Fibroblast of skin of back (primary cell): ENCODE data around the gene ZNF607. TPM values are rescaled to one million over a fixed set of nuclear protein-coding genes. Genes with fewer than 3 reads are reported as not detected.
"Not testable (repeated sequence)": the region's sequence is repeated elsewhere in the genome, so short reads cannot be mapped to it uniquely, and the experiment has no call there.

Experiments
- DNase-seq: peaks from one replicate; pipeline ENCODE4 v3.0.0-alpha.2; 2013
- polyA plus RNA-seq, 2 experiments: library from polyadenylated mRNA; unstranded; fragments of 120-200 nt; gene quantifications; one replicate each; pipeline ENCODE4 v1.2.1, GENCODE V29; 2013; ENCODE audit not compliant: insufficient read length in 2 of 2

The ZNF607 gene
- 2.3 TPM for polyA plus RNA-seq (2013, experiment 1 of 2; ENCODE audit: insufficient read length)
- 3.0 TPM for polyA plus RNA-seq (2013, experiment 2 of 2; ENCODE audit: insufficient read length)

DNA sequence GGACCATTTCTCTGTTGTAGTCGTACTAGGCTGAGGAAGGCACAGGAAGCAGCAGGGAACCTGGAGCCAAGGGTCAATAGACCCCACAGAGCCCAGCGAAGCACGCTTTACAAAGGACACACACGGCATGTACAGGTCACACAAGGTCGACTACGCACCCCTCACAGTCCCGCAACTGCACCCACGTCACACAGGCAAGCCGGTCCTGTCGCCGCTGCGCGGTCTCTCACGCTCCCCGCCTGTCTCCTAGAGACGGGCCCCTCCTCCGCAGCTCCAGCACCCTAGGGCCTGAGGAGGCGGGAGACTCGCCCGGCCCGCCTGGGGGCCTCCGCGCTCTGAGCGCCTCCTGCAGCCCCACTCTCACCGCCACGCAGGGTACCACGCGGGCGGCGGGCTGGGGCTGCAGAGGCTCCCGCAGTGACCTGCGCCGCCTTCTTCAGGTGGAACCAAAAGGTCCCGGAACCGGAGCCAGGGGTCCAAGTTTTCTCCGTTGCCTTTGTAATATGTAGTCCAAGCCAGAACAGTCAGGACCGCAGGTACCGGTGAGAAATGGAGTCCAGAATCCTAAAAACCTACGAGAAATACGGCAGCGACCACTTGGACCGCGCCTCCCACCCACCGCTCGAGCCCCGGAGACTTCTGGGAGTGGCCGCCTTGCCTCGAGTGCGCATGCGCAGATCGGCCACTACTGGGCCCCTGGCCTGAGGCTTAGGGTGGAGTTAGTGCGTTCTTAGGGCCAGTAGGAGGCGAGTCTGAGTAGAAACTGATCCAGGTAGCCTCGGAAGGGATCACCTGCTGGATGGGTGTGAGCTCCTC is at the start of gene ZNF607:
ZNF607 (minus strand) TSS at position 651 of the 816 bp plus-strand sequence. CDS start 8,143 bp downstream, outside the sequence.
- DNase-seq = peak; percentile 87

DNA sequence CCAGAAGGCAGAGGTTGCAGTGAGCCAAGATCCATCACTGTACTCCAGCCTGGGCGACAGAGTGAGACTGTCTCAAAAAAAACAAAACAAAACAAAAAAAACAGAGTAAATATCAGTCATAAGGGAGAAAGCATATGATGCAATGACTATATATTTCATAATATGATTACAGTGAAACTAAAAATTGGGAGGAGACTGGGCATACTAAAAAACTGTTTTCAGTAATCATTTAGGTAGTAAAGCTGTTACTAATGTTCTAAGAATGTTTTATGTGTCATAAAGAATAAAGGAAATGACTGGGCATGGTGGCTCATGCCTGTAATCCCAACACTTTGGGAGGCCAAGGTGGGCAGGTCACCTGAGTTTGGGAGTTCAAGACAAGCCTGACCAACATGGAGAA is 43.9 kb upstream of the ZNF607 start:
- peak; percentile 6 for DNase-seq

DNA sequence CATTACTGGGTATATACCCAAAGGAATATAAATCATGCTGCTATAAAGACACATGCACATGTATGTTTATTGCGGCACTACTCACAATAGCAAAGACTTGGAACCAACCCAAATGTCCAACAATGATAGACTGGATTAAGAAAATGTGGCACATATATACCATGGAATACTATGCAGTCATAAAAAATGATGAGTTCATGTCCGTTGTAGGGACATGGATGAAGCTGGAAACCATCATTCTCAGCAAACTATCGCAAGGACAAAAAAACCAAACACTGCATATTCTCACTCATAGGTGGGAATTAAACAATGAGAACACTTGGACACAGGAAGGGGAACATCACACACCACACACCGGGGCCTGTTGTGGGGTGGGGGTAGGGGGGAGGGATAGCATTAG is 38.1 kb upstream of the ZNF607 start:
- not testable (repeated sequence) for DNase-seq

DNA sequence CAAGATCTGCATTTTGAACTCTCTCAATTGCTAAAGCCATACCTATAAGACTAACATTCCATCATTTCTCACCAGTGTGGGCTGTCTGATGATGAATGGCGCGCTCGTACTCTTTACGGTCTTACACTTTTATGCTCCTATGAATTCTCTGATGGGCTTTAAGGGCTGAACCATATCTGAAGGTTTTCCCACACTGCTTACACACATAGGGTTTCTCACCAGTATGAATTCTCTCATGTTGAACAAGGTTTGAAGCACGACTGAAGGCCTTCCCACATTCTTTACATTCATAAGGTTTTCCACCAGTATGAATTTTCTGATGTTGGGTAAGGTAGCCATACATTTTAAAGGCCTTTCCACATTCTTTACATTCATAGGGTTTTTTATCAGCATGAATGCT is 18.8 kb upstream of the ZNF607 start:
- DNase-seq = no peak

DNA sequence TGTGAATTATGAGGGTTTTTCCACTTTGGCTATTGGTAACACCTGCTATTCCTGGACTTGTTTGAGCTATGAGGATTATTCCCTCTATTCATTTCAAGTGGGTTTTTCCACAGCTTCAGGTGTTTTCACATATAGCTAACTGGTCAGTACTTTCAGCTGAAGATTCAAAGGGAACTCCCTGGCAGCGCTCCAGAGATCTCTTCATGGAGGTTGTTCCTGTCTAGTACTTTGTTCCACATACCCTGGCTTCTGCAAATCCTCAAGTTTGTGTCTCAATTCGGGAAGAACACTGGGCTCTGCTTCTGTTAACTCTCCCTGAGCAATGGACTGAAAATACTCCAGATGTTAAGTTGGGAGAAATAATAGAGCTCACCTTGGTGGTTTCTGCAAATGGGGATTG is 5.6 kb upstream of the ZNF607 start:
- no peak for DNase-seq

DNA sequence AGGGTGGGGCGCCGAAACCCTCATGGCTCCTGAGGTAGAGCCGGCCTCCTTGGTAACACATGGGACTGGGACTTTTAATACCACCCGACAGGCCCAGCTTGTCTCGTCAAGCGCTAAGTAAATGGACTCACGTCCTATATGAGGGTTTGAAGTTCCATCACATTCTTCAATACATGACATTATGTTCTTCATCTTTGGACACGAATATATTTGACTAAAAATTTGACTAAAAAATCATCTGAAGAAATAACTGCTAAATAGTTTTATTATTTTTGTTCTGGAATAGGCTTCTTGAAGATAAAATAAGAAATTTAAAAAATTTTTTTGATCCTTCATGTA is 335 bp upstream of the ZNF607 start:
- no peak for DNase-seq

DNA sequence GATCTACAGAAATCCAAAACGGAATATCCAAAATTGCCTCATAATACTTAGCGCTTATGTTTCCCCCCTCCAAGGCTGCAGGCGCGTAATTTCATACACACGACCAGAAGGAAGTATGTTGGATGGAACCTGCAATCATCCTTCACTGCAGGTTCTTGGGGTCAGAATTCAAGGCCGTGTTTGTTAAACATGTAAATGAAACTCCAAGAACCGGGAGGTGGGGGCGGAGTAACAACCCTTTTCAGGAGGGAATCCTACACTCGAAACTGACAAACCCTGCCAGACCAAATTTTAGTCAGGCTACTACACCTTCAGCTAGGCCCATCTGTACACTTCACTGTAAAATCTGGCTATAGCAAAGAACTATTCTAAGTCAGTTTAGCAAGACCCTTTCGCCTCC is 1.3 kb downstream of the ZNF607 start:
- DNase-seq = no peak

DNA sequence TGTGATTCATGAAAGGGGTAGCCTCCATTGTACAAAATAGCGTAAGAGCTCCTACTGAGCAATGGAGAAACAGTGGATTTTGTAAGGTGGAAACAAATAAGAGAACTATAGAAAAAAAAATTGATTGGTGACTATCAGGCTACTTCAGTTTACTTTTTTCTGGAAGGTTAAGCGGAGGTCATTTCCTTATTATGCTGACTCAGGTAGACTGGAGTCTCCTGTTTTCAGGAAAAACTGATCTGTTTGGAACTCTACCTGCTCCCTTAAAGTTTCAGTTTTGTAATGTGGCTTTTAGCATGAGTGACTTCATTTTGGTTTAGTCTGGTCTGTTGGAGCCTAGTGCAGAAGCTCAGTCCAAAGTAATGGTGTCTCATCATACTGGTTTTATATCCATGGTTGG is 3.4 kb downstream of the ZNF607 start:
- DNase-seq = no peak

DNA sequence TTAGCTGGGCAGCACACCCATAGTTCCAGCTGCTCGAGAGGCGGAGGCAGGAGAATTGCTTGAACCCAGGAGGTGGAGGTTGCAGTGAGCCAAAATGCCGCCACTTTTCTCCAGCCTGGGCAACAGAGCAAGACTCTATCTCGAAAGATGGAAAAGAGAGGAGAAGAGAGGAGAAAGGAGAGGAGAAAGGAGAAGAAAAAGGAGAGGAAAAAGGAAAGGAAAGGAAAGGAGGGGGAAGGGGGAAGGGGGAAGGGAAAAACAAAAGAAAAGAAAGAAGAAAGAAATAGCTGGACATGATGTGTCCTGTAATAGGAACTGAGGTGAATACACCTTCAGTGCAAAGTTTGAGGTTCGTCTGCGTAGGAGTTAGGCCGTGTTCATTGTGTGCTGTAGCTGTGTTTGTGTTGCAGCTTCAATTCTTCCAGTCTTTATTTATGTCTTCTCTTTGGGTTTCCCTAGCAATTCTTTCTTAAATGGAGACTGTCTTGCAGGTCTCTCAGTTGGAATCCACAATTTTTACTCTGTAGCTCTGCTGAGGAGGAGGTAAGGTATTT is 13.4 kb downstream of the ZNF607 start:
- no peak for DNase-seq

DNA sequence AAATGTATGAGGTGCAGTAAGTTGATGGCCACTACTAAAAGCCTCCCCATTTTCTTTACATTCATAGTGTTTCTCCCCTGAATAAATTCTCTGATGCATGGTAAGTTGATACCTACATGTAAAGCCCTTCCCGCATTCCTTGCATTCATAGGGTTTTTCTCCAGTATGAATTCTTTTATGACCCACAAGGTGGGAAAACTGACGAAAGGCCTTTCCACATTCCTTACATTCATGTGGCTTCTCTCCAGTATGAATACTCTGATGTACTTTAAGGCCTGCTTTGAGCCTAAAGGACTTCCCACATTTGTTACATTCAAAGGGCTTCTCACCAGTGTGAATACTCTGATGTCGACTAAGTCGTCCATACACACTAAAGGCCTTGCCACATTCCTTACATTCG is 20.5 kb downstream of the ZNF607 start:
- peak; percentile 34 for DNase-seq

DNA sequence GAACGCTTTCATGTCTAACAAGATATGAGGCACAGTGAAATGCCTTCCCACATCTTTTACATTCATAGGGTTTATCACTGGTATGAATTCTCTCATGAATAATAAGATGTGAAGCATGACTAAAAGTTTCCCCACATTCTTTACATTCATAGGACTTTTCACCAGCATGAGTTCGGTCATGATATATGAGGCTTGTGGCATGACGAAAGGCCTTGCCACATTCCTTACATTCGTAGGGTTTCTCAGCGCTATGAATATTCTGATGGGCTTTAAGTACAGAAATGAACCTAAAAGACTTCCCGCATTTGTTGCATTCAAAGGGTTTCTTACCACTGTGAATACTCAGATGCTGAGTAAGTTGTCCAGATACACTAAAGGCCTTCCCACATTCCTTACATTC is 21.3 kb downstream of the ZNF607 start:
- DNase-seq = peak; percentile 48

DNA sequence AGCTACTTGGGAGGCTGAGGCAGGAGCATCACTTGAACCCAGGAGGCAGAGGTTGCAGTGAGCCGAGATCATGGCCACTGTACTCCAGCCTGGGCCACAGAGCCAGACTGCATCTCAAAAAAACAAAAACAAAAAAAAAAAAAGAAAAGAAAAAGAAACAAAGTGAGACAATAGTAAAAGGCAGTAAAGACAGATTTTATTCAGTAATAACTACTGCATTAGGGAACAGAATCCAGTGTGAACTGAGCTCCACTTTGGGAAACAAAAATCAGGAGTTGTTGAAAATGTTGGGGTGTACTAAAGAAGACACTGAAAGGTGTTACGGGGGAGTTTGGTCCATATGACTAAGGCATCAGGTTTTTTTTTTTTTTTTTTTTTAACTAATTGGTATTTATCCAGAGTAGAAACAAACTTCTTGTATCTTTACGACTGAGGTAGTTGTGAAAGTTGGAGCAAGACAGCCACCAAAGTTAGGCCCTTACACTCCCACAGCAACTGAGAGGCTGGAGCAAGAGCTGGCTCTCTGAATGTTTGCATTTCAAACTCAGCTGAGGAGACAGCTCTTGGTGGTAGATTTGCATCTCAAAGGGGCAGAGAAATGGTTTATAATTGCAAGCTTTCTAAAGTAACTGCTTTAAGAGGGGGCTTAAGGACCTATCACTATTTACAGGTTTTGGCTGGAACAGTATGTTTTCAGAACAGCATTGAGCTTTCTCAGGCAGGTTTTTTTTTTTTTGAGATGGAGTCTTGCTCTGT is 24.2 kb downstream of the ZNF607 start:
- no peak for DNase-seq

DNA sequence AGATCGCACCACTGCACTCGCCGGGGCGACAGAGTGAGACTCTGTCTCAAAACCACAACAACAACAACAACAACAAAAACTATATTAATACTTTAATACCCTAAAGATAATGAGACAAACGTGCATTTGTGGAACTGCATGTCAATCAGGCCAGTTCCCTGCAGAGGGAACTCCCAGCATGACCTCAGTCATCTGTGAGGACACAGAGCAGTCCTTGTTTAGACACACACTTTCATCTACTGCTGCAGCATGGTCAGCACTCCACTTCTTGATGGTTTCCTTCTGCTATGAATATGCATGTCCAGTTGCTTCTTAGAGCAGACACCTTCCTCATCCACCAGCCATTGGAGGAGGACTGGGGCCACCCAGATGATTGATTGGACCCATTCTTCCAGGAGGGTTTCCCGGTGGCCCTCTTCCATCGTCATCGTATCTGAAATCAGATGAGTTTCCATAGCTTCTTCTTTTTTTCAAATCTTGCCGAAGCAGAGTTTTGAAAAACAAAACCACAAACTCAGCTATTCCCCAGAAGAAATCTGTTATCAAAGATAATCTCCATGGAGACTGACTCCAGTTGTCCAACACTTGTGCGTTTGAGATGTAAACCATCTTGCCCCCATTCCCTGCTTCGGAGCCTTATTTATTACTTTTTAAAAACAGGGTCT is 26.5 kb downstream of the ZNF607 start:
- DNase-seq = no peak

DNA sequence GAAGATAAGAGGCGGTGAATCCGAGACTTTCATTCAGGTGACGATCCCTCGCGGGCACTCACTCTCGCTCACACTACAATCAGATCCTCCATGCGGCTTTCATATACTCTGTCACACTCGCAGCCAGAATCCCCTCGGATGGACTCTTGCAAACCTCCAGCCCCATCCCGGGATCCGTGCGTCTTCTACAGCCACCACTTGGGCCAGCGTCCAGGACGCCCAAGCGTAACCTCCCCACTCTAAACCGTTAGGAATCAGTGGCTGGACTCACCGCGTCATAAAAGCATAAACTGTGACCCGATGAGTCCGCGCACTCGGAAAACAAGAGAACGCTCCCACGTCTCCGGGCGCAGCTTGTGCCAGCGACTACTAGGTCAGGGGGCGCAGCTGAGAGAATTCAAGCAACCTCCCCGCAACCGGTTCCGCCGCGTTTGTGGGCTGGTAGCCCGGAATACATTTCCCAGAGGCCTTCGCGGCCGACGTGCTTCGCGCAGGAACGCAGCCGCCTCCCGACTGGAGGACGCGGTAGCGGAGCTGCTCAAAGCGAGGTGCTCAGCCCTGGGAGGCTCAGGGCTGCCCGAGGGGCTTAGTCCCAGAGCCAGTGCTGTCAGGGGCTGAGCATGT is 27.6 kb downstream of the ZNF607 start:
- peak; percentile 81 for DNase-seq

DNA sequence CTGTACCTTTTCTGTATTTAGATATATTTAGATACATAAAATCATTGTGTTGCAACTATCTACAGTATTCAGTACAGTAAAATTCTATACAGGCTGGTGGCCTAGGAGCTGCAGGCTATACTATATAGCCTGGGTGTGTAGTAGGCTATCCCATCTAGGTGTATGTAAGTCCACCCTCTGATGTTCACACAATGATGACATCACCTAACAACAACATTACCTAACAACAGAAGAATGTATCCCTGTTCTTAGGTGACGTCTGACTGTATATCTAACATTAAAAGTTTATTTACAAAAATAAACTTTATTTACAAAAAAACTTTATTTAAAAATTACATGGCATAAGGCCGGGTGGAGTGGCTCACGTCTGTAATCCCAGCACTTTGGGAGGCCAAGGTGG is 36.0 kb downstream of the ZNF607 start:
- DNase-seq = no peak

DNA sequence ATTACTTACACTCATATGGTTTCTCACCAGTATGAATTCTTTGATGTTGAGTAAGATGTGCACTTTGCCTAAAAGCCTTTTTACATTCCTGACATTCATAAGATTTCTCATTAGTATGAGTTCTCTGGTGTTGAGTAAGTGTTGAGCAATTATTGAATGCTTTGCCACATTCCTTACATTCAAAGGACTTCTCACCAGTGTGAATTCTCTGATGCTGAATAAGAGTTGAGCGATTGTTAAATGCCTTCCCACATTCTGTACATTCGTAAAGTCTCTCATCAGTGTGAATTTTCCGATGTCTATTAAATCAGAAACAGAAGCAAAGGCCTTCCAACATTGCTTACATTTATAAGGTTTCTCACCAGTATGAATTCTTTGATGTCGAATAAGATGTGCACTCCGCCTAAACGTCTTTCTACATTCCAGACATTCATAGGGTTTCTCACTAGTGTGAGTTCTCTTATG is 50.1 kb downstream of the ZNF607 start:
- no peak for DNase-seq

DNA sequence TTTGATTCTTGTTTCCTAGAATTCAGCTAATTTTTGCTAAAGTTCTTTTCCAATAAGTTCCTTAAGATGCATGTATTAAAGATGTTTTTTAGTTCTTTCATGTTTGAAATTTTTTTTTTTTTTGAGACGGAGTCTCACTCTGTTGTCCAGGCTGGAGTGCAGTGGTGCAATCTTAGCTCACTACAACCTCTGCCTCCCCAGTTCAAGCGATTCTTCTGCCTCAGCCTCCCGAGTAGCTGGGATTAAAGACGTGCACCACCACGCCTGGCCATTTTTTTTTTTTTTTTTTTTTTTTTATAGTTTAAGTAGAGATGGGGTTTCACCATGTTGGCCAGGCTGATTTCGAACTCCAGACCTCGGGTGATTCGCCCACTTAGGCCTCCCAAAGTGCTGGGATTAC is 62.4 kb downstream of the ZNF607 start:
- DNase-seq = not testable (repeated sequence)

DNA sequence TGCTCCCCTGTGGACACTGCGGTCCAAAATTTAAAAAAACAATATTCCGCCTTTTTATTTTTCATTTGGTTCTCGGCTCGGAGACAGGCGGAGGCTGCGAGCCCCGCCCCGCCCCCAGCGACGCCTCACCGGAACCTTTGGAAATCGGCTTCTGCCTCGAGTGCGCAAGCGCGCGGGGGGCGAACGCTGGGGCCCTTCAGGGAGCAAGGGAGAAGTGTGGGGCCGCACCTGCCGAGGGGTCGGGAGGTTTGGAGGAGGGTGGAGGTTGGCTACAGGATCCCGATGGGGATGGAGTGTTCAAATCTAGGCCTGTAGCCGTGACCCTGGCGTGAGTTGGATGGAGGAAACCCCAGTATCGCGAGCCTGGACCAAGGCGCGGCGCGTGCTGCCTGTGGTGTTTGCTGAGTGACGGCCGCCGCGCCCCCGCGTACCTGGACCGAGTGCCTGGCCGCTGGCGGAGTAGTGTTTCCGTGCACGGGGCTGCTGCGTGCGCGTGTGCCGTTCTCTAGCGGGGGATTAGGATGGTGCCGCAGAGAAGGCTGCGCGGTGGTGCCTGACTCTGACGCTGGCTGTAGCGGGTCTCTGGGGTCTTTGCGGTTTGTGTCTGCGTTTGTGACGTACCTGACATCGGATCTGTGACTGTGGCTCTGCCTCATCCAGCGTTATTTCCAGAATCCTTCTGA is 63.7 kb downstream of the ZNF607 start:
- DNase-seq = peak; percentile 77

DNA sequence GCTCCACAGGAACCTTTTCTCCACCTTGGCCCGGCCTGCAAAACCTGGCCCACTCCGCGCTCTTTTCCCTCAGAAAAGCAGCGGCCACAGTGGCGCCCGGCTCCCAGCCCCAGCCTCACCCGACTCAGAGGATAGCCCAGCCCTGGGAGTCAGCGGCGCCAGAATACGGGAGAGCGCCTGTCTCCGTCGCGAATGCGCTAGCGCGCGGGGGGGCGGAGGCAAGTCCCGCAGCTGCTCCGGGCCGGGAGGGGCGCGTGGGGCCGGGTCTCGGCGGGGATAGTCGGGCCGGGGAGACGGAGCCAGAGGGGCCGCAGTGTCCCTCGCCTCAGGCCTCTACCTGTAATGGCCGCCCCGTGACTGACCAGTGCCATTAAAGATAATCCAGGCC is 64.3 kb downstream of the ZNF607 start, which contains the start of gene ZFP30:
ZFP30 (minus strand) TSS at position 165 of the 388 bp plus-strand sequence. CDS start 7,643 bp downstream, outside the sequence.
- DNase-seq = peak; percentile 85

DNA sequence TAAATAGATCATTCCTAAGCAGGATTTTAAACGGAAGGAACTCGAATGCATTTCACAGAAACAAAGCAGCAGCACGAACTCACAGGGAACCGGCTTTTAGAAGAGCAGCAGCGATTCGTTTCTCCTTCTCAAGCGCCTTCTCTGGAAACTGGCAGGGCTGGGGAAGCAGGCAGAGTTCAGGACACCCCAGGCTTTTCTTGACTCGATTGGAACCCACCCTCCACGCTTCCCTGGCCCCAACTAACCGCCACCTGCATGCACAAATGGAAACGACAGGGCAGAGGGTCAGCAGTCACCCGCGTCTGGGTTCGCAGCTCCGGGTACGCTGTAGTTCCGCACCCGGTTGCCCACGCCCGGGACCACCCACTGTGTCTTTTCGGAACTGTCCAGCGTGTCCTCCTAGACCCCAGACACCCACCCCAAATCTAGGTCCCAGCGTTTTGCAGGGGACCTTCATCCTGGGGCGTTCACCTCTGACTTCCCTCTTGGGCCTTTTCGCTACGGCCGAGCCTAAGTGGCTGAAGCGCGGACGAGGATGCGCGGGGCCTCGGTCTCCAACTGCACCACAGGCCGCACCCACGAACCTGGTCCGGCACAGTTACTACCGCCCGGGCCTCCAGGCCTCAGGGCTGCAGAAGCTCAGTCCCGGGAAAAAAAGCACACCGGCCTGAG is 64.8 kb downstream of the ZNF607 start:
- peak; percentile 57 for DNase-seq

DNA sequence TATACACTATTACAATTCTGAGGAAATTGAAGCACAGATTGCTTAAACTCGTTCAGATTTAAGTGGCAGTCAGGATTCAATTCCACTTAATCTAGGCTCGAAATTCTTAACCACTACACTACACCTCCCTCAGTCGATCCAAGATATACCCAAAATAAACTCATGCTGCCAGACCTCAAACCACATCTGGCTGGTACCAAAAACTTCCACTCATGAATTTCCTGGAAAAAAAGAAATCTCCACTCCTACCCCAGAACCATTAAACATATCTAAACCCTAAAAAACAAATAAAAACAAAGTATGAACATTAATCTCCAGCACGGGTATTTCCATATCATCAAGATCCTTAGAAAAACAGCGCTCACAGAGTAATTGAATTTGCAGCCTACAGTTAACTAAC is 65.4 kb downstream of the ZNF607 start:
- DNase-seq = no peak
